ENCODE measurements around the gene FBXW8.

DNA sequence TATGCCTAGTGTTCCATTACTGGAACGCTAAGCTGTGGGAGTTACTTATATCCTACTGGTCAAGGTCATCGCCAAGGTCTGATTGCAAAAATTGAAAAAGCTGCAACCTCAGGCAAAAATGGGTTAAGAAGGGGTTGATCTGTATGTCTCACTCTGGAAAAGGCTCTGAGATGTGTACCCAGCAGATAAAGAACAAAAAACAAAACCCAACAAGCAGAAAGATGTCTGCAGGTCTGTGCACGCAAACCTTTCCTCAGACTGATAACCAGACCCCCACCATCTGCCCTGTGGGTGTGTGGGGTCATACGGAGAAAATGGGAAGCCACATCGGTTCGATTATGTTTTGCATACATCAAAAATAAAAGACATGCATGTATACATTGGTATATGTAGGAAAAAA lies 132.1 kb downstream of the FBXW8 start:
- TF ChIP-seq, protein P1, sequence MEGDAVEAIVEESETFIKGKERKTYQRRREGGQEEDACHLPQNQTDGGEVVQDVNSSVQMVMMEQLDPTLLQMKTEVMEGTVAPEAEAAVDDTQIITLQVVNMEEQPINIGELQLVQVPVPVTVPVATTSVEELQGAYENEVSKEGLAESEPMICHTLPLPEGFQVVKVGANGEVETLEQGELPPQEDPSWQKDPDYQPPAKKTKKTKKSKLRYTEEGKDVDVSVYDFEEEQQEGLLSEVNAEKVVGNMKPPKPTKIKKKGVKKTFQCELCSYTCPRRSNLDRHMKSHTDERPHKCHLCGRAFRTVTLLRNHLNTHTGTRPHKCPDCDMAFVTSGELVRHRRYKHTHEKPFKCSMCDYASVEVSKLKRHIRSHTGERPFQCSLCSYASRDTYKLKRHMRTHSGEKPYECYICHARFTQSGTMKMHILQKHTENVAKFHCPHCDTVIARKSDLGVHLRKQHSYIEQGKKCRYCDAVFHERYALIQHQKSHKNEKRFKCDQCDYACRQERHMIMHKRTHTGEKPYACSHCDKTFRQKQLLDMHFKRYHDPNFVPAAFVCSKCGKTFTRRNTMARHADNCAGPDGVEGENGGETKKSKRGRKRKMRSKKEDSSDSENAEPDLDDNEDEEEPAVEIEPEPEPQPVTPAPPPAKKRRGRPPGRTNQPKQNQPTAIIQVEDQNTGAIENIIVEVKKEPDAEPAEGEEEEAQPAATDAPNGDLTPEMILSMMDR (IDR thresholded peaks at IDR 0.05) = no peak
- no peak for TF ChIP-seq EZH2 (IDR thresholded peaks at IDR 0.05; ENCODE audit: borderline replicate concordance, insufficient read depth, low read depth, low read length, poor library complexity, severe bottlenecking)
